ENCODE results near the gene EMILIN2. TPM values are rescaled to one million over a fixed set of nuclear protein-coding genes. Genes with fewer than 3 reads are reported as not detected.

Gene EMILIN2
- total and polyA plus RNA-seq, 2 of the 8 experiments (the other 6 are each of a cell fraction or from before 2014, with no cell fraction given) = 6.0 to 7.5 TPM

GRCh38 chr18:2824865-2825264, 21.9 kb upstream of the EMILIN2 start:
- H4K8ac ChIP-seq (ENCODE audit: extremely low read depth, insufficient read depth, low read length) = no peak overlapping the region
- no peak overlapping the region for H2BK12ac ChIP-seq (ENCODE audit: low read depth, low read length)
- no peak overlapping the region for H3K23ac ChIP-seq (ENCODE audit: insufficient read length)
- no peaks in the 10 kb centered on the region for H3K4me1 ChIP-seq (replicated peaks in 1 of 4; ENCODE audit: control insufficient read depth in 3 of 4, insufficient read depth in 4 of 4, low read length in 3 of 4)
- POLR2A ChIA-PET (ENCODE audit: partially characterized antibody) = no interaction called here
- no peak overlapping the region for H2BK20ac ChIP-seq (ENCODE audit: low read length)
- CTCF ChIA-PET (ENCODE audit: partially characterized antibody) = no interaction called here
- no peaks in the 10 kb centered on the region for H4K20me1 ChIP-seq (replicated peaks in 1 of 2; ENCODE audit: control insufficient read depth in 1 of 2, insufficient read depth in 2 of 2, low read length in 2 of 2)
- no peak overlapping the region for H2BK120ac ChIP-seq (replicated peaks; ENCODE audit: low read depth, low read length)
- H3K23me2 ChIP-seq (ENCODE audit: low read depth, low read length) = no peaks in the 10 kb centered on the region
- H2BK15ac ChIP-seq (ENCODE audit: low read length) = no peak overlapping the region
- no peak overlapping the region for H3K27ac ChIP-seq (ENCODE audit: low read depth, low read length)
- WGBS, 2 experiments (ENCODE audit: extremely low coverage in 1 of 2, insufficient coverage in 1 of 2, insufficient read length in 1 of 2, insufficient replicate concordance in 2 of 2, low coverage in 1 of 2, low lambda C conversion rate in 2 of 2, missing lambda C conversion rate in 1 of 2) = 93% methylated on average over 5 of the region's 5 CpGs; no CpG with 5 or more reads in 1 of the 2 experiments
- H3K18ac ChIP-seq (ENCODE audit: extremely low read depth, low read length) = no peak overlapping the region
- no peak overlapping the region for H2AFZ ChIP-seq (ENCODE audit: low read length)
- no peak overlapping the region for H2BK5ac ChIP-seq (ENCODE audit: low read depth, low read length)
- H3K56ac ChIP-seq (replicated peaks; ENCODE audit: insufficient read length, low read depth, low read length) = no peak overlapping the region
- H3K36me3 ChIP-seq (ENCODE audit: control insufficient read depth in 2 of 4, insufficient read depth in 4 of 4, low read length in 3 of 4) = no peaks in the 10 kb centered on the region
- H3K14ac ChIP-seq (ENCODE audit: insufficient read length) = no peak overlapping the region
- H4K91ac ChIP-seq (replicated peaks; ENCODE audit: insufficient read length, low read length) = no peak overlapping the region
- no peak overlapping the region for H3K4me2 ChIP-seq (ENCODE audit: insufficient read depth in 1 of 2, low read depth in 2 of 2, low read length in 2 of 2)
- H3K4ac ChIP-seq (replicated peaks; ENCODE audit: insufficient read length, low read depth, low read length) = no peak overlapping the region
- no peaks in the 10 kb centered on the region for H3K9me3 ChIP-seq (ENCODE audit: insufficient read depth in 2 of 2, low read depth in 1 of 2, low read length in 1 of 2)
- no peak overlapping the region for H4K5ac ChIP-seq (ENCODE audit: insufficient read length, low read depth, low read length)
- DNase-seq (ENCODE audit: low read depth in 1 of 2, low spot score in 2 of 2) = no peak
- no peak overlapping the region for H2AK5ac ChIP-seq (ENCODE audit: low read depth, low read length)
- TF ChIP-seq CEBPB (IDR thresholded peaks at IDR 0.05; ENCODE audit: low read depth, low read length) (no peak), NANOG (IDR thresholded peaks at IDR 0.05; ENCODE audit: insufficient read depth, low read depth, low read length, poor library complexity, severe bottlenecking) (no peak), PHF8 (conservative IDR thresholded peaks at IDR 0.05; ENCODE audit: low read depth, low read length) (no peak), TAF7 (optimal IDR thresholded peaks at IDR 0.05; ENCODE audit: borderline replicate concordance, low read depth, low read length) (no peak)
- no peaks in the 10 kb centered on the region for H3K79me1 ChIP-seq (ENCODE audit: low read depth, low read length)
- H3K27me3 ChIP-seq (replicated peaks in 1 of 4; ENCODE audit: control insufficient read depth in 3 of 4, extremely low read depth in 1 of 4, insufficient read depth in 3 of 4, low read length in 3 of 4) = no peaks in the 10 kb centered on the region
- no peak overlapping the region for H3K4me3 ChIP-seq (ENCODE audit: extremely low read depth in 1 of 4, insufficient read depth in 2 of 4, low read depth in 3 of 4, low read length in 4 of 4)
- H3K79me2 ChIP-seq (ENCODE audit: control insufficient read depth in 1 of 2, insufficient read depth in 2 of 2, low read length in 2 of 2) = no peaks in the 10 kb centered on the region
- no peak for FAIRE-seq
- no peak overlapping the region for H3K9ac ChIP-seq (replicated peaks in 1 of 4; ENCODE audit: extremely low read depth in 1 of 4, low read depth in 3 of 4, low read length in 3 of 4)
